HEK293T (cell line): ENCODE results near the gene IRF2BP1.

Experiments
- ARNT ChIP-seq: fragments of 450-650 bp; IDR thresholded peaks from 2 replicates; pipeline ENCODE4 v1.6.1; 2017; ENCODE audit warnings: mild to moderate bottlenecking
- BHLHE40 ChIP-seq: fragments of 450-650 bp; IDR thresholded peaks from 2 replicates; pipeline ENCODE4 v1.6.1; 2016; ENCODE audit warnings: mild to moderate bottlenecking, moderate library complexity, borderline replicate concordance
- CTBP1 ChIP-seq: fragments of 450-650 bp; IDR thresholded peaks from 2 replicates; pipeline ENCODE4 v1.6.1; 2016; ENCODE audit warnings: borderline replicate concordance
- ELF4 ChIP-seq: fragments of 450-650 bp; IDR thresholded peaks from 2 replicates; pipeline ENCODE4 v1.6.1; 2017; ENCODE audit warnings: antibody characterized with exemption
- FOXK2 ChIP-seq: fragments of 450-650 bp; IDR thresholded peaks from 2 replicates; pipeline ENCODE4 v1.6.1; 2016; ENCODE audit warnings: mild to moderate bottlenecking
- HDGF ChIP-seq: fragments of 450-650 bp; IDR thresholded peaks from 2 replicates; pipeline ENCODE4 v1.6.1; 2017; ENCODE audit warnings: antibody characterized with exemption, borderline replicate concordance
- L3MBTL2 ChIP-seq: fragments of 450-650 bp; conservative IDR thresholded peaks from 2 replicates; pipeline ENCODE4 v1.6.1; 2016; ENCODE audit warnings: mild to moderate bottlenecking
- SP1 ChIP-seq: fragments of 450-650 bp; IDR thresholded peaks from 2 replicates; pipeline ENCODE4 v1.6.1; 2017
- SUZ12 ChIP-seq: fragments of 450-650 bp; IDR thresholded peaks from 2 replicates; pipeline ENCODE4 v1.6.1; 2016; ENCODE audit warnings: mild to moderate bottlenecking
- TARDBP ChIP-seq: fragments of 450-650 bp; IDR thresholded peaks from 2 replicates; pipeline ENCODE4 v1.6.1; 2016

DNA sequence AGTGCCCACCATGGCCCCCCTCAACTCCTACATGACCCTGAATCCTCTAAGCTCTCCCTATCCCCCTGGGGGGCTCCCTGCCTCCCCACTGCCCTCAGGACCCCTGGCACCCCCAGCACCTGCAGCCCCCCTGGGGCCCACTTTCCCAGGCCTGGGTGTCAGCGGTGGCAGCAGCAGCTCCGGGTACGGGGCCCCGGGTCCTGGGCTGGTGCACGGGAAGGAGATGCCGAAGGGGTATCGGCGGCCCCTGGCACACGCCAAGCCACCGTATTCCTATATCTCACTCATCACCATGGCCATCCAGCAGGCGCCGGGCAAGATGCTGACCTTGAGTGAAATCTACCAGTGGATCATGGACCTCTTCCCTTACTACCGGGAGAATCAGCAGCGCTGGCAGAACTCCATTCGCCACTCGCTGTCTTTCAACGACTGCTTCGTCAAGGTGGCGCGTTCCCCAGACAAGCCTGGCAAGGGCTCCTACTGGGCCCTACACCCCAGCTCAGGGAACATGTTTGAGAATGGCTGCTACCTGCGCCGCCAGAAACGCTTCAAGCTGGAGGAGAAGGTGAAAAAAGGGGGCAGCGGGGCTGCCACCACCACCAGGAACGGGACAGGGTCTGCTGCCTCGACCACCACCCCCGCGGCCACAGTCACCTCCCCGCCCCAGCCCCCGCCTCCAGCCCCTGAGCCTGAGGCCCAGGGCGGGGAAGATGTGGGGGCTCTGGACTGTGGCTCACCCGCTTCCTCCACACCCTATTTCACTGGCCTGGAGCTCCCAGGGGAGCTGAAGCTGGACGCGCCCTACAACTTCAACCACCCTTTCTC, 13.6 kb downstream of the IRF2BP1 start:
- no peak for TF ChIP-seq HDGF
- no peak for TF ChIP-seq ELF4
- TF ChIP-seq L3MBTL2 = no peak
- no peak for TF ChIP-seq SP1
- no peak for TF ChIP-seq TARDBP
- no peak for TF ChIP-seq CTBP1
- TF ChIP-seq FOXK2 = no peak
- TF ChIP-seq BHLHE40 = no peak
- no peak for TF ChIP-seq ARNT
- no peak for TF ChIP-seq SUZ12
